ENCODE results near the gene DMD.

GRCh38 chrX:31747411-31747810 lies 1463.9 kb downstream of the DMD start:
- TF ChIP-seq CTCF (IDR thresholded peaks at IDR 0.05; ENCODE audit: insufficient read depth, low read depth, low read length) (no peak), EZH2 (IDR thresholded peaks at IDR 0.05; ENCODE audit: insufficient read depth, low read length) (no peak)

Measured in astrocyte (in vitro differentiated cells and primary cell).